HepG2 (cell line): ENCODE results near the gene HPCAL1. TPM values are rescaled to one million over a fixed set of nuclear protein-coding genes. Genes with fewer than 3 reads are reported as not detected.

Experiments
- ATAC-seq: fragments of 200-7000 bp; cut with Tn5 transposase; 3 replicates; pipeline ENCODE4 v1.9.1; 2020; ENCODE audit warnings: mild to moderate bottlenecking, moderate library complexity
- BruUV-seq: library from RNA; stranded (reverse); fragments of 400-500 nt; replicated peaks from 2 replicates; lab custom pipeline; 2021; lab: Mats Ljungman, UMichigan
- CTCF ChIA-PET: fragments of 300-600 bp; formaldehyde crosslinking; extraction: SDS; loops from one replicate; lab custom pipeline; 2021; ENCODE audit warnings: low total read pairs, inconsistent platforms, low intra/inter-chr PET ratio; lab: Yijun Ruan, JAX
- POLR2A ChIA-PET: fragments of 350-600 bp; sonication (Branson Sonifier 250); formaldehyde crosslinking; loops from one replicate; lab custom pipeline; 2020; ENCODE audit warnings: antibody characterized with exemption, inconsistent platforms; lab: Yijun Ruan, JAX
- DNase-seq: peaks from one replicate; pipeline ENCODE4 v3.0.0-alpha.2; 2015; ENCODE audit warnings: low spot score
- FAIRE-seq: peaks from 3 replicates; lab custom pipeline; 2011; peaks lifted over from hg19 to GRCh38; lab: Jason Lieb, UNC
- H2AFZ ChIP-seq: one replicate; pipeline ENCODE4 v1.6.1; 2011; ENCODE audit warnings: low read length, inconsistent platforms
- H3K27ac ChIP-seq: fragments of 300-600 bp; 3 replicates; pipeline ENCODE4 v1.8.0; 2011; ENCODE audit warnings: mixed run types, mild to moderate bottlenecking, mixed read lengths, low read length, inconsistent platforms; ENCODE audit not compliant: insufficient read depth; ENCODE audit errors: extremely low read length
- H3K27me3 ChIP-seq, 2 experiments: fragments of 200-600 bp in 1 of 2; 2 replicates in 1 of 2; 3 replicates in 1 of 2; pipeline versions ENCODE4 v1.6.0 to v1.8.0; 2011; ENCODE audit warnings: low read length in 2 of 2, mild to moderate bottlenecking in 2 of 2, moderate library complexity in 2 of 2, inconsistent platforms in 1 of 2; ENCODE audit not compliant: insufficient read depth in 2 of 2, control insufficient read depth in 1 of 2
- H3K36me3 ChIP-seq, 2 experiments: fragments of 200-600 bp in 1 of 2; replicated peaks in 1 of 2; 2 replicates in 1 of 2; 3 replicates in 1 of 2; pipeline versions ENCODE4 v1.5.1 to v1.8.0; 2011; ENCODE audit warnings: low read length in 2 of 2, inconsistent platforms in 1 of 2; ENCODE audit not compliant: insufficient read depth in 2 of 2, control insufficient read depth in 1 of 2
- H3K4me1 ChIP-seq: 2 replicates; pipeline ENCODE4 v1.5.1; 2012; ENCODE audit warnings: low read length, inconsistent platforms; ENCODE audit not compliant: insufficient read depth
- H3K4me2 ChIP-seq: 2 replicates; pipeline ENCODE4 v1.6.0; 2011; ENCODE audit warnings: low read depth, low read length, inconsistent platforms
- H3K4me3 ChIP-seq, 3 experiments: fragments of 200-600 bp in 1 of 3; sonication (generic), shearing (Covaris generic) in 1 of 3; replicated peaks in 1 of 3; 2 replicates each; pipeline ENCODE4 v1.5.1; 2011 to 2016; ENCODE audit warnings: low read length in 3 of 3, inconsistent platforms in 2 of 3, low read depth in 2 of 3, mild to moderate bottlenecking in 2 of 3, control low read depth in 1 of 3, mixed read lengths in 1 of 3; ENCODE audit not compliant: insufficient read depth in 1 of 3
- H3K79me2 ChIP-seq: one replicate; pipeline ENCODE4 v1.6.1; 2011; ENCODE audit warnings: low read length, inconsistent platforms; ENCODE audit not compliant: insufficient read depth
- H3K9ac ChIP-seq: 2 replicates; pipeline ENCODE4 v1.6.0; 2011; ENCODE audit warnings: mild to moderate bottlenecking, low read depth, low read length, inconsistent platforms; ENCODE audit not compliant: insufficient read depth
- H3K9me3 ChIP-seq: 2 replicates; pipeline ENCODE4 v1.5.1; 2012; ENCODE audit warnings: mild to moderate bottlenecking, low read length
- H4K20me1 ChIP-seq: 2 replicates; pipeline ENCODE4 v1.6.0; 2011; ENCODE audit warnings: inconsistent platforms, mild to moderate bottlenecking, low read length, moderate library complexity; ENCODE audit not compliant: insufficient read depth
- CHCHD3 ChIP-seq: sonication (generic); formaldehyde crosslinking; IDR thresholded peaks from 2 replicates; pipeline ENCODE4 v1.8.0; 2022; ENCODE audit warnings: mild to moderate bottlenecking, missing genetic modification reagents, moderate library complexity
- FOSL2 ChIP-seq: sonication (generic); formaldehyde crosslinking; IDR thresholded peaks from 2 replicates; pipeline ENCODE4 v1.4.0; 2020; ENCODE audit warnings: missing genetic modification reagents
- GTF2F1 ChIP-seq: fragments of 150-350 bp; IDR thresholded peaks from 2 replicates; pipeline ENCODE4 v1.6.1; 2014; ENCODE audit warnings: low read length
- HMG20A ChIP-seq: IDR thresholded peaks from 2 replicates; pipeline ENCODE4 v1.6.1; 2016; ENCODE audit warnings: borderline replicate concordance
- JARID2 ChIP-seq: sonication (generic); formaldehyde crosslinking; IDR thresholded peaks from 2 replicates; pipeline ENCODE4 v1.8.1; 2023; ENCODE audit warnings: missing genetic modification reagents, inconsistent platforms; ENCODE audit not compliant: insufficient replicate concordance
- MAFF ChIP-seq: IDR thresholded peaks from 2 replicates; pipeline ENCODE4 v1.6.1; 2011; ENCODE audit warnings: low read depth, low read length, improper control_type of control experiment
- MAFK ChIP-seq, 2 experiments: IDR thresholded peaks in 1 of 2; conservative IDR thresholded peaks in 1 of 2; 2 replicates each; pipeline ENCODE4 v1.6.1; 2011; ENCODE audit warnings: improper control_type of control experiment in 2 of 2, low read length in 2 of 2
- MED13 ChIP-seq: sonication (generic); formaldehyde crosslinking; IDR thresholded peaks from 2 replicates; pipeline ENCODE4 v1.5.0; 2020; ENCODE audit warnings: missing genetic modification reagents
- NFE2L2 ChIP-seq: fragments of 150-350 bp; IDR thresholded peaks from 2 replicates; pipeline ENCODE4 v1.6.1; 2014; ENCODE audit warnings: low read length
- NFIB ChIP-seq: sonication (generic); formaldehyde crosslinking; IDR thresholded peaks from 2 replicates; pipeline ENCODE4 v1.9.0; 2021; ENCODE audit warnings: missing genetic modification reagents, mild to moderate bottlenecking, borderline replicate concordance
- REST ChIP-seq, 2 experiments: IDR thresholded peaks; 2 replicates each; pipeline ENCODE4 v1.6.1; 2011 to 2012; ENCODE audit warnings: low read length in 2 of 2, borderline replicate concordance in 1 of 2, low read depth in 1 of 2, mild to moderate bottlenecking in 1 of 2, moderate library complexity in 1 of 2
- THAP11 ChIP-seq: IDR thresholded peaks from 2 replicates; pipeline ENCODE4 v1.6.1; 2016; ENCODE audit warnings: missing biosample characterization, missing genetic modification reagents
- ZMYM2 ChIP-seq: sonication (generic); formaldehyde crosslinking; IDR thresholded peaks from 2 replicates; pipeline ENCODE4 v1.8.0; 2022; ENCODE audit warnings: mild to moderate bottlenecking, missing genetic modification reagents
- WGBS: methylation state at CpG from one replicate; pipeline ENCODE4 v1.1.6; 2017; ENCODE audit warnings: low lambda C conversion rate; 5-methylcytosine and 5-hydroxymethylcytosine counted together
- in situ Hi-C: cut with HindIII; loops from 2 replicates; pipeline ENCODE4 v1.10.0; 2017; ENCODE audit warnings: low pct_unique_long_range_greater_than_20kb; ENCODE audit not compliant: extremely low pct_ligation_motif_present
- intact Hi-C: fragments of 100-400 bp; cut with micrococcal nuclease; formaldehyde crosslinking; loops from one replicate; pipeline ENCODE4 v1.10.0; 2022; ENCODE audit not compliant: unreplicated experiment
- polyA plus RNA-seq, 8 experiments: library from polyadenylated mRNA; depleted of rRNA in 3 of 8; stranded (reverse) in 7 of 8; unstranded in 1 of 8; fragments of >200 nt; fragmentation: Illumina TruSeq in 4 of 8; extraction: Trizol in 4 of 8; gene quantifications; 2 replicates each; pipeline versions ENCODE4 v1.2.1 to v1.2.3, GENCODE V29; 2011 to 2016; ENCODE audit warnings: low read depth in 4 of 8, missing spikeins in 1 of 8, mixed read lengths in 1 of 8; ENCODE audit not compliant: insufficient read depth in 1 of 8
- total RNA-seq, 5 experiments: library from RNA; depleted of rRNA; stranded (reverse); fragments of >200 nt; fragmentation: Illumina TruSeq; extraction: Trizol; gene quantifications; 2 replicates each; pipeline ENCODE4 v1.2.3, GENCODE V29; 2016; ENCODE audit warnings: low read depth in 1 of 5
- TF ChIP-seq, protein P1 (sequence below): IDR thresholded peaks from 2 replicates; pipeline ENCODE4 v1.6.1; 2016; ENCODE audit warnings: missing genetic modification reagents, missing compliant biosample characterization
- TF ChIP-seq, protein P2 (sequence below): sonication (generic); formaldehyde crosslinking; IDR thresholded peaks from 2 replicates; pipeline ENCODE4 v1.4.0; 2020; ENCODE audit warnings: missing genetic modification reagents, borderline replicate concordance

The HPCAL1 gene
- total and polyA plus RNA-seq, 2 of the 13 experiments (the other 11 are each of a cell fraction or from before 2014, with no cell fraction given), result 29.5 to 29.9 TPM

DNA sequence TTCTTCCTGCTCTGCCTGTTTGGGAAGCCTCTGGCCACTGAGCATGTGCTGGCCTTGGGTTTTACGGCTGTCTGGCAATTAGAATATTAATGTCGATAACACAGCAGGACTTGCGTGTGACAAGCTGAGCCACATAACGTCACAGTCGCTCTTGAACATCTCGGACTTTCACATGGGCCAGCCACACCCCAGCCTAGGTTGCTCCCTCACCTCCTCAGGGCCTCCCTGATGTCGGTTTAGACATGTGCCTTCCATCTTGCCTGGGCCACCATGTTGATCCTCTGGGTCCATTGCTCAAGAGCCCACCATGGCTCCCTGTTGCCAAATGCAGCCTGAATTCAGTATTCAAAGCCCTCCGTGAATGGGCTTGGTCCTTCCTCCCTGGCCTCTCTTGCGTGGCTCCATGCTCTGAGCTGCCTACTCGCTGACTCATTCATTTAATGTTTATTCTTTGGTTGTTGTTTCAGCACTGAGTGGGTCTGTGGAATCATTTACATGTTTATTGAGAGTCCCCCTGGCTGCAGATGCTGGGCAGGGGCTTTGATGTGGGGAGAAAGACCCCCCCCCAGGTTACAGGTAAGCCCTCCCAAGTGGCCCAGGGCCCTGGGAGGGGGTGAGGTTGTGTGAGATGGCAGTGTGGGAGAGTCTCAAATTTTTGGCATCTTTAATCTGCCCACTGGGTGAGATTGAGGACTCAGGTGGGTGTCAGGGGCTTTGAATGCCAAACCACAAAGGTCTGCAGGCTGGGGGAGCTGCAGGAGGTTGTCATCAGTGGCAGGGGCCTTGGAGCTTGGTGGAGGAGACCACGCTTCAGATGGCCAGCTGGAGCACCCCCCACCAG, 83.4 kb downstream of the HPCAL1 start:
- ATAC-seq, result peak; percentile 19; the same call in 1 of the 3 replicates
- DNase-seq, result peak; percentile 34
- BruUV-seq, result no TSS peak
- H3K4me1 ChIP-seq, result peaks cover 12% of the 10 kb centered on the region
- H3K4me3 ChIP-seq, result no peak overlapping the region
- H3K36me3 ChIP-seq, result no peaks in the 10 kb centered on the region; a peak in 1 of 5 replicates
- peaks cover 3% of the 10 kb centered on the region for H4K20me1 ChIP-seq
- H3K27me3 ChIP-seq, result no peaks in the 10 kb centered on the region
- WGBS, result 87% methylated on average over 10 of the region's 11 CpGs
- no peak overlapping the region for H2AFZ ChIP-seq
- in situ Hi-C loops, result no loop called here
- TF ChIP-seq REST (IDR thresholded peaks at IDR 0.05; ENCODE audit: borderline replicate concordance in 1 of 2, low read depth in 1 of 2, low read length in 2 of 2) (no peak), GTF2F1 (no peak), ZMYM2 (no peak), THAP11 (CRISPR knock-in tag) (no peak), FOSL2 (CRISPR knock-in tag) (peak; percentile 82), MAFK (conservative IDR thresholded peaks at IDR 0.05 in 1 of 2, IDR thresholded peaks at IDR 0.05 in 1 of 2; ENCODE audit: low read length in 2 of 2) (peak; percentile 46 to 60; a peak in 3 of 4 replicates), HMG20A (CRISPR knock-in tag) (no peak), JARID2 (CRISPR knock-in tag) (no peak), MED13 (CRISPR knock-in tag) (no peak), NFE2L2 (peak; percentile 25; the same call in 1 of the 2 replicates), MAFF (peak; percentile 7; the same call in 1 of the 2 replicates), CHCHD3 (CRISPR knock-in tag) (no peak), NFIB (CRISPR knock-in tag) (no peak)
- TF ChIP-seq, protein P1, sequence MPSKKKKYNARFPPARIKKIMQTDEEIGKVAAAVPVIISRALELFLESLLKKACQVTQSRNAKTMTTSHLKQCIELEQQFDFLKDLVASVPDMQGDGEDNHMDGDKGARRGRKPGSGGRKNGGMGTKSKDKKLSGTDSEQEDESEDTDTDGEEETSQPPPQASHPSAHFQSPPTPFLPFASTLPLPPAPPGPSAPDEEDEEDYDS (CRISPR knock-in tag), result no peak
- TF ChIP-seq, protein P2, sequence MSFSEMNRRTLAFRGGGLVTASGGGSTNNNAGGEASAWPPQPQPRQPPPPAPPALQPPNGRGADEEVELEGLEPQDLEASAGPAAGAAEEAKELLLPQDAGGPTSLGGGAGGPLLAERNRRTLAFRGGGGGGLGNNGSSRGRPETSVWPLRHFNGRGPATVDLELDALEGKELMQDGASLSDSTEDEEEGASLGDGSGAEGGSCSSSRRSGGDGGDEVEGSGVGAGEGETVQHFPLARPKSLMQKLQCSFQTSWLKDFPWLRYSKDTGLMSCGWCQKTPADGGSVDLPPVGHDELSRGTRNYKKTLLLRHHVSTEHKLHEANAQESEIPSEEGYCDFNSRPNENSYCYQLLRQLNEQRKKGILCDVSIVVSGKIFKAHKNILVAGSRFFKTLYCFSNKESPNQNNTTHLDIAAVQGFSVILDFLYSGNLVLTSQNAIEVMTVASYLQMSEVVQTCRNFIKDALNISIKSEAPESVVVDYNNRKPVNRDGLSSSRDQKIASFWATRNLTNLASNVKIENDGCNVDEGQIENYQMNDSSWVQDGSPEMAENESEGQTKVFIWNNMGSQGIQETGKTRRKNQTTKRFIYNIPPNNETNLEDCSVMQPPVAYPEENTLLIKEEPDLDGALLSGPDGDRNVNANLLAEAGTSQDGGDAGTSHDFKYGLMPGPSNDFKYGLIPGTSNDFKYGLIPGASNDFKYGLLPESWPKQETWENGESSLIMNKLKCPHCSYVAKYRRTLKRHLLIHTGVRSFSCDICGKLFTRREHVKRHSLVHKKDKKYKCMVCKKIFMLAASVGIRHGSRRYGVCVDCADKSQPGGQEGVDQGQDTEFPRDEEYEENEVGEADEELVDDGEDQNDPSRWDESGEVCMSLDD (CRISPR knock-in tag), result no peak
- POLR2A ChIA-PET, result no interaction called here
- no peak overlapping the region for H3K4me2 ChIP-seq
- H3K9ac ChIP-seq, result no peak overlapping the region
- no peak for FAIRE-seq
- intact Hi-C loops, result no loop called here
- no peak overlapping the region for H3K27ac ChIP-seq
- H3K79me2 ChIP-seq, result no peaks in the 10 kb centered on the region
- CTCF ChIA-PET, result no interaction called here
- H3K9me3 ChIP-seq, result no peaks in the 10 kb centered on the region
